Endothelial cell of umbilical vein (primary cell): ENCODE results near the gene DUSP22. TPM values are rescaled to one million over a fixed set of nuclear protein-coding genes. Genes with fewer than 3 reads are reported as not detected.

ENCODE experiments used
- BruUV-seq: library from RNA; stranded (reverse); fragments of 400-500 nt; replicated peaks from 2 replicates; lab custom pipeline; 2021; lab: Mats Ljungman, UMichigan
- CTCF ChIA-PET: fragments of 300-600, 350-600 bp; sonication (Branson Sonifier 250); formaldehyde crosslinking; loops from one replicate; lab custom pipeline; 2021; ENCODE audit warnings: antibody characterized with exemption, inconsistent platforms; lab: Charles Lee
- POLR2A ChIA-PET: fragments of 300-600, 350-600 bp; sonication (Branson Sonifier 250); formaldehyde crosslinking; loops from one replicate; lab custom pipeline; 2021; ENCODE audit warnings: antibody characterized with exemption, inconsistent platforms; lab: Charles Lee
- DNase-seq: peaks from one replicate; pipeline ENCODE4 v3.0.0-alpha.2; 2011; ENCODE audit warnings: low read depth, low spot score
- FAIRE-seq: peaks from 2 replicates; lab custom pipeline; 2011; peaks lifted over from hg19 to GRCh38; lab: Jason Lieb, UNC
- H2AFZ ChIP-seq: 2 replicates; pipeline ENCODE4 v1.6.0; 2012; ENCODE audit warnings: low read depth, low read length, control low read depth, inconsistent platforms
- H3K27ac ChIP-seq: 2 replicates; pipeline ENCODE4 v1.5.1; 2011; ENCODE audit warnings: low read depth, mild to moderate bottlenecking, control low read depth, low read length, moderate library complexity; ENCODE audit not compliant: insufficient read depth
- H3K27me3 ChIP-seq, 2 experiments: 2 replicates each; pipeline versions ENCODE4 v1.6.0 to v1.6.1; 2011; ENCODE audit warnings: low read length in 2 of 2, mixed read lengths in 1 of 2; ENCODE audit not compliant: control insufficient read depth in 2 of 2, insufficient read depth in 2 of 2
- H3K36me3 ChIP-seq, 2 experiments: 2 replicates in 1 of 2; 3 replicates in 1 of 2; pipeline ENCODE4 v1.5.1; 2011; ENCODE audit warnings: low read length in 2 of 2, mild to moderate bottlenecking in 1 of 2, moderate library complexity in 1 of 2; ENCODE audit not compliant: control insufficient read depth in 2 of 2, insufficient read depth in 2 of 2; ENCODE audit errors: extremely low read depth in 1 of 2
- H3K4me1 ChIP-seq: 3 replicates; pipeline ENCODE4 v1.5.1; 2011; ENCODE audit warnings: mild to moderate bottlenecking, low read length; ENCODE audit not compliant: control insufficient read depth, insufficient read depth; ENCODE audit errors: extremely low read depth
- H3K4me2 ChIP-seq: 2 replicates; pipeline ENCODE4 v1.6.1; 2011; ENCODE audit warnings: low read length, control low read depth, mixed read lengths; ENCODE audit not compliant: insufficient read depth
- H3K4me3 ChIP-seq, 3 experiments: fragments of 200-600 bp in 1 of 3; sonication (generic), shearing (Covaris generic) in 1 of 3; replicated peaks in 1 of 3; 2 replicates each; pipeline ENCODE4 v1.5.1; 2011 to 2016; ENCODE audit warnings: control low read depth in 3 of 3, low read length in 3 of 3, mild to moderate bottlenecking in 2 of 3, inconsistent platforms in 1 of 3, low read depth in 1 of 3, moderate library complexity in 1 of 3; ENCODE audit not compliant: insufficient read depth in 1 of 3
- H3K79me2 ChIP-seq: 2 replicates; pipeline ENCODE4 v1.6.0; 2012; ENCODE audit warnings: low read length, inconsistent platforms; ENCODE audit not compliant: control insufficient read depth, insufficient read depth
- H3K9ac ChIP-seq: replicated peaks from 2 replicates; pipeline ENCODE3; 2011; ENCODE audit warnings: low read length, control low read depth; ENCODE audit not compliant: insufficient read depth; ENCODE audit errors: extremely low read depth
- H3K9me1 ChIP-seq: replicated peaks from 3 replicates; pipeline ENCODE4 v1.6.0; 2011; ENCODE audit warnings: mild to moderate bottlenecking, low read length; ENCODE audit not compliant: control insufficient read depth, insufficient read depth; ENCODE audit errors: extremely low read depth
- H3K9me3 ChIP-seq: replicated peaks from 2 replicates; pipeline ENCODE4 v1.5.1; 2012; ENCODE audit warnings: low read length, inconsistent platforms; ENCODE audit not compliant: control insufficient read depth, insufficient read depth
- H4K20me1 ChIP-seq: replicated peaks from 2 replicates; pipeline ENCODE3; 2011; ENCODE audit warnings: mild to moderate bottlenecking, low read length; ENCODE audit not compliant: control insufficient read depth, insufficient read depth; ENCODE audit errors: extremely low read depth
- CTCF ChIP-seq, 2 donors: IDR thresholded peaks; 1 replicate in 1 of 2; 2 replicates in 1 of 2; pipeline ENCODE4 v1.5.1; 2011; ENCODE audit warnings: low read length in 2 of 2, mild to moderate bottlenecking in 2 of 2, moderate library complexity in 2 of 2, control low read depth in 1 of 2, inconsistent platforms in 1 of 2, low read depth in 1 of 2; ENCODE audit not compliant: insufficient read depth in 1 of 2; ENCODE audit errors: extremely low read depth in 1 of 2
- EZH2 ChIP-seq: IDR thresholded peaks from 2 replicates; pipeline ENCODE4 v1.6.1; 2012; ENCODE audit warnings: borderline replicate concordance, low read depth, mild to moderate bottlenecking, moderate library complexity, low read length, inconsistent platforms; ENCODE audit not compliant: severe bottlenecking
- FOS ChIP-seq: IDR thresholded peaks from 2 replicates; pipeline ENCODE4 v1.6.1; 2011; ENCODE audit warnings: mild to moderate bottlenecking, low read length, moderate library complexity, borderline replicate concordance; ENCODE audit not compliant: insufficient read depth
- GATA2 ChIP-seq: IDR thresholded peaks from 2 replicates; pipeline ENCODE4 v1.7.0; 2011; ENCODE audit warnings: low read depth, mild to moderate bottlenecking, moderate library complexity, mixed read lengths, low read length; ENCODE audit not compliant: insufficient read length, insufficient read depth
- JUN ChIP-seq: IDR thresholded peaks from 2 replicates; pipeline ENCODE4 v1.6.1; 2011; ENCODE audit warnings: borderline replicate concordance, low read depth; ENCODE audit not compliant: insufficient read length, insufficient read depth
- MAX ChIP-seq: IDR thresholded peaks from 2 replicates; pipeline ENCODE4 v1.6.1; 2011; ENCODE audit not compliant: insufficient read depth, insufficient read length
- MYC ChIP-seq: IDR thresholded peaks from one replicate; pipeline ENCODE4 v1.6.1; 2011; ENCODE audit warnings: mild to moderate bottlenecking, low read depth, low read length
- POLR2A ChIP-seq: IDR thresholded peaks from 2 replicates; pipeline ENCODE4 v1.6.1; 2012; ENCODE audit warnings: low read depth, mild to moderate bottlenecking, control low read depth, low read length
- POLR2AphosphoS5 ChIP-seq: IDR thresholded peaks from 2 replicates; pipeline ENCODE4 v1.6.1; 2012; ENCODE audit warnings: low read depth, mild to moderate bottlenecking, control low read depth, low read length, moderate library complexity; ENCODE audit not compliant: insufficient read depth
- dilution Hi-C: fragments of 300-500 bp; cut with MboI; formaldehyde crosslinking; loops from one replicate; pipeline ENCODE4 v1.15.0; 2019; ENCODE audit warnings: low sequenced_read_pairs; ENCODE audit not compliant: extremely low pct_ligation_motif_present
- intact Hi-C: fragments of 100-400 bp; cut with micrococcal nuclease; formaldehyde crosslinking; loops from one replicate; pipeline ENCODE4 v1.10.0; 2022
- polyA plus RNA-seq, 4 experiments: library from polyadenylated mRNA; depleted of rRNA in 3 of 4; stranded (reverse) in 3 of 4; unstranded in 1 of 4; fragments of >200 nt; gene quantifications; 2 replicates each; pipeline versions ENCODE4 v1.2.1 to v1.2.3, GENCODE V29; 2011 to 2012; ENCODE audit warnings: missing spikeins in 1 of 4
- total RNA-seq: library from RNA; stranded (reverse); gene quantifications from 2 replicates; pipeline ENCODE4 v1.2.3, GENCODE V29; 2021

DUSP22 gene
- total and polyA plus RNA-seq, 2 donors (not counting 3 experiments of a cell fraction or from before 2014, with no cell fraction given) = 23.2 to 33.9 TPM

- ChIA-PET POLR2A (no interaction called here), CTCF (interaction anchor here (3.3 kb wide), 1 partner anchor 12 kb away, joined by 10 read pairs; no protein-coding TSS in a partner anchor)
- DNase-seq = no peak
- no peaks in the 10 kb centered on the region for H3K36me3 ChIP-seq
- H3K9me1 ChIP-seq = no peaks in the 10 kb centered on the region
- intact Hi-C loops (no loop called here), dilution Hi-C loops (no loop called here)
- H3K4me1 ChIP-seq = peaks cover 6% of the 10 kb centered on the region
- no peak for FAIRE-seq
- no peaks in the 10 kb centered on the region for H3K9me3 ChIP-seq
- H3K9ac ChIP-seq = no peak overlapping the region
- H3K4me3 ChIP-seq = no peak overlapping the region
- H3K4me2 ChIP-seq = no peak overlapping the region
- BruUV-seq = no TSS peak
- TF ChIP-seq JUN = no peak
- no peak for TF ChIP-seq POLR2AphosphoS5
- no peak for TF ChIP-seq MAX
- no peak for TF ChIP-seq POLR2A
- no peak for TF ChIP-seq CTCF (IDR thresholded peaks at IDR 0.05; ENCODE audit: extremely low read depth in 1 of 2, insufficient read depth in 1 of 2, low read depth in 1 of 2, low read length in 2 of 2)
- no peak for TF ChIP-seq EZH2
- TF ChIP-seq MYC = no peak
- no peak for TF ChIP-seq GATA2
- no peak for TF ChIP-seq FOS
- H2AFZ ChIP-seq = no peak overlapping the region
- no peak overlapping the region for H3K27ac ChIP-seq
- H3K79me2 ChIP-seq = no peaks in the 10 kb centered on the region
- no peaks in the 10 kb centered on the region for H4K20me1 ChIP-seq
- H3K27me3 ChIP-seq = peaks cover 23 to 34% of the 10 kb centered on the region in 2 experiments
These were observed 104.8 kb downstream of the DUSP22 start for GRCh38 chr6:397056-397455.
